CD4-positive, alpha-beta T cell treated with Interleukin-17A for 1 hour (primary cell): Measurements from ENCODE around the gene SRSF3.
A peak's percentile ranks its signal among the peaks of the same experiment; 100 is the strongest.
"Not testable (repeated sequence)": the region's sequence is repeated elsewhere in the genome, so short reads cannot be mapped to it uniquely, and the experiment has no call there.

Experiments
- DNase-seq: peaks from one replicate; pipeline ENCODE4 v3.0.0-alpha.2; 2020

Gene SRSF3

DNA sequence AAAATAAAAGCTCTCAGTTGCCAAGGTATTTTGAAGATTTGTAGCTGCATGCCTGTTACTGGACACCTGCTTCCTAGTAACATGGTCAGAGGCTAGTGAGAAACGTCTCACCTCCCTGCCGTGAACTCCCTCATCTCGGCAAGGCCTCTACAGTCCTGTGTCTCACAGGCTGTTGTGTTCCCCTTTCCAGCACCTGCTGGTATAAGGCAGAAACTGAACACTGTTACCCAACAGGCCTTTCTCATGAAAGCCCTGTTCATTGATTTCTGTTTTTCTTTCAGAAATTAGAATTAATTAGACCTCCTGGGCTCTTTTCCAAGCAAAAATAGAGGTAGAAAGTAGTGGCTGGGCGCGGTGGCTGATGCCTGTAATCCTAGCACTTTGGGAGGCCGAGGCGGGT, 17.6 kb upstream of the SRSF3 start:
- no peak for DNase-seq

DNA sequence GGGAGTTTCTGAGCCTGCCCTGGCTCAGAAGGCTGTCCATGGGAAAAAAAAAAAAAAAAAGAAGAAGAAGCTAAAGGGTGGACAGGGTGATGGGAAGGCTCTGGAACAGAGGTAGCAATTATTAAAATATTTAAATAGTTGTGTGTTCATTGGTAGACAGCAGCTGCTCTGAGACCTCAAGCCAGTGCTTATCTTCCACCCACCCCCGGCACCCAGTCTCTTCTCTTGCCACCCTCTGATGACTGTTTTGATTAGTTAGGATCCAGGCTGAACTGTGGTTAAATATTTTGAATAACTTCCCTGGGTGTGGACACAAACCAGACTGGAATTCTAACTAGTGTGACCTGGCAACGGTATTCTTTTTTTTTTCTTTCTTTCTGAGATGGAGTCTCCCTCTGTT, 16.9 kb upstream of the SRSF3 start:
- no peak for DNase-seq

DNA sequence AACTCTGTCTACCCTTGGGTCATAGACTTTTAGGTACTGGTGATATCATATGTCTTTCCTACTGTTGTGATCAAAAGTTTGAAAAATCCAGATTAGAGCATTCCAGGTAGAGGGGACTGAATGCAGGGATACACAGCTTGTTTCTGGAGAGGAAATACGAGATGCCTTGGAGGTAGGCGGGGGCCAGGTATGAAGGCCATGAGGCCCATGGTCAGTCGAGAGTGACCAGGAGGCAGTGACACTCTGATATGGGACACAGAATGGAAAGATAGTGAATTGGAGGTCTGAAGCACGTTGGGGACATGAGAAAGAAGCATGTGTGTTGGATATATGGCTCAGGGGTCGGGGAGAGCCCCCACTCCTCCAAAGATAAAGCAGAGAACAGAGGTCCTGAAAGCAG, 16.1 kb upstream of the SRSF3 start:
- DNase-seq: no peak

DNA sequence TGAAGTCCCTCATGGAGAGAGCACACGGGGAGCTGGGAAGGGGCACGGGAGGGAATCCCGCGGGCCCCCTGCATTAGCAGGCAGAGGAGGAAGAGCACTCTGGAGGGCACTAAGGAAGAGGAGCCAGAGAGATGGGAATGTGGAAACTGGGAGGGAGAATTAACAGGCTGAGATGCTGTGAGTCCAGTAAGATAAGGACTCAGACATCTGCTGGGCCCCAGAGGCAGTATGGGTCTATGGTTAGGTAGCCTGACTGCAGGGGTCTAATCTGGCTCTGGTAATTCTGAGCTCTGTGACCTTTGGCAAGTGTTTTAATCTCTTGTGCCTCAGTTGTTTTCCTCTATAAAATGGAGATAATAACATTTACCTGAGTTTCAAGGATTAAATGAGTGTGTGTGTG, 15.7 kb upstream of the SRSF3 start:
- DNase-seq: no peak

DNA sequence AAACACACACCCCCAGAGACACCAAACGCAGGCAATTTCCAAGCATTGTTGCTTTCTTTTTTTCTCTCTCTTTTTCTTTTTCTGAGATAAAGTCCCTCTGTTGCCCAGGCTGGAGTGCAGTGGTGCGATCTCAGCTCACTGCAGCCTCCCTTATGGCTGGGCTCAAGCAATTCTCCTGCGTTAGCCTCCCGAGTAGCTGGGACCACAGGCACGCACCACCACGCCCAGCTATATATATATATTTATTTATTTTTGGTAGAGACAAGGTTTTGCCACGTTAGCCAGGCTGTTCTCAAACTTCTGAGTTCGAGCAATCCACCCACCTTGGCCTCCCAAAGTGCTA, 14.0 kb upstream of the SRSF3 start:
- no peak for DNase-seq

DNA sequence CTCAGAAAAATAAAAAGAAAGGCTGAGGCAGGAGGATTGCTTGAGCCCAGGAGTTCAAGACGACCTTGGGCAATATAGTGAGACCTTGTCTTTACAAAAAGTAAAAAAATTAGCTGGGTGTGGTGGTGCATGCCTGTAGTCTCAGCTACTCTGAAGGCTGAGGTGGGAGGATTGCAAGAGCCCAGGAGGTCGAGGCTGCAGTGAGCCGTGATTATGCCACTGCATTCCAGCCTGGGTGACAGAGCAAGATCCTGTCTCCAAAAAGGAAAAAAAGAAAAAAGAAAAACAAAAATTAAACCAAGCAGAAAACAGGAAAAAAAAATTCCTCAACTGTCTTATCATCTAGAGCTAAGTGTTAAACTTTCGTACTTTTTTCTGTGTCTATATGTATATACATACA, 12.4 kb upstream of the SRSF3 start:
- DNase-seq: no peak

DNA sequence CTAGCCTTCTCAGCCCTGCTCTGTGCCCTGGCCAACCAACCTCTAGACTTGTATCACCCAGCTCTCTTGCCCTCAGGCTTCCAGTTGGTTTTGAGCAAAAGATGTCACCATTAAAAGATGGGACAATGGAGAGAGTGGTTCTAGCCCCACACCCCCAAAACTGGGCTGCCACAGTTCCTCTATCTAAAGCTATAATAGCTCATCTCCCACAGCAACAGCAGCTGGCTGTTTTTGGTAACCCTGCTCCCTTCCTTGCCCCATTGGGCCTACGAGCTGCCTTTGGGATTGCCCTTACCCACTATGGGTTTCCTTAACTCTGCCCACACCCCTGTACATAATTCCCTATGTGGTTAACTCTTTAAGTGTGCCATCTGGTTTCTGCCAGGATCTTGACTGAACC, 7.6 kb upstream of the SRSF3 start:
- no peak for DNase-seq

DNA sequence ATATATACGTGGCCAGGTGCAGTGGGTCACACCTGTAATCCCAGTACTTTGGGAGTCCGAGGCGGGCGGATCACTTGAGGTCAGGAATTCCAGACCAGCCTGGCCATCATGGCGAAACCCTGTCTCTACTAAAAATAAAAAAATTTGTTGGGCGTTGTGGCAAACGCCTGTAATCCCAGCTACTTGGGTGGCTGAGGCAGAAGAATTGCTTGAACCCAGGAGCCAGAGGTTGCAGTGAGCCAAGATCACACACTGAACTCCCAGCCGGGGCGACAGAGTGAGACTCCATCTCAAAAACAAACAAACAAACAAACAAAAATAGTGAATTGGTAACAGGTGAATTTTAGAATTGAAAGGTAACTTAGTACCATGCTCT, 5.1 kb upstream of the SRSF3 start:
- DNase-seq: not testable (repeated sequence)

DNA sequence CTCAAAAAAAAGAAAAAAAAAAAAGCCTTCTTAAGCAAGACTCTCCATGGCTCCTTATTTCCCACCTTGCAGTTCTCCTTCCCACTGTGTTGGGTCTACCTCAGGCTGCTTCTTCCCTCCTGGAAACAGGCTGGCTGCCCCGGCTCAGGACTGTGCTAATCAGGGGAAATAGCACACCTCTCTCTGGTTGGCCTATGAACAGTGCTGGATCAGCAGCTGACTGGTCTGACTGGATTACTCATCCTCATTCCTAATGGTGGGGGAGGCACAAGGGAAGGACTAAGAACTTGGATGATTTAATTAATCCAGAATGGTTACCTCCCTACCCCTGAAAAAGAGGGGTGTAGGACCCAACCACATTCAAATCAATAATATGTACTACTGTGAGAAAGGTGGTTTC, 3.9 kb upstream of the SRSF3 start:
- no peak for DNase-seq

DNA sequence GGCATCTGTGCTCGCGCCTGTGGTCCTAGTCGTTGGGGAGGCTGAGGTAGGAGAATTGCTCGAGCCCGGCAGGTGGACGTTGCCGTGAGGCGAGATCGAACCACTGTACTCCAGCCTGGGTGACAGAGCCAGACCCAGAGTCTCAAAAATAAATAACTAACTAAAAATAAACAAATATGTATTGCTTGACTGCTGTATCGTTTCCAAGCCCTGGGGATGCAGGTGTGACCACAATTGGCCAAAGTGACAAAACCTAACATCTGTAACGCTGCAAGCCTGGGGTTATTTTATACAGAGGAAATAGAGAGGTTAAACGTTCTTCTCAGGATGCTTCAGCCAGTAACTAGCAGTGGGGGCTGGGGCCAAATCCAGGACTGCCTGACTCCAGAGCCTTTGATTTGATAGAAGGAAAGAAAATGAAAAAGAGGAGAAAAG, 1.9 kb upstream of the SRSF3 start:
- peak; percentile 48 for DNase-seq

DNA sequence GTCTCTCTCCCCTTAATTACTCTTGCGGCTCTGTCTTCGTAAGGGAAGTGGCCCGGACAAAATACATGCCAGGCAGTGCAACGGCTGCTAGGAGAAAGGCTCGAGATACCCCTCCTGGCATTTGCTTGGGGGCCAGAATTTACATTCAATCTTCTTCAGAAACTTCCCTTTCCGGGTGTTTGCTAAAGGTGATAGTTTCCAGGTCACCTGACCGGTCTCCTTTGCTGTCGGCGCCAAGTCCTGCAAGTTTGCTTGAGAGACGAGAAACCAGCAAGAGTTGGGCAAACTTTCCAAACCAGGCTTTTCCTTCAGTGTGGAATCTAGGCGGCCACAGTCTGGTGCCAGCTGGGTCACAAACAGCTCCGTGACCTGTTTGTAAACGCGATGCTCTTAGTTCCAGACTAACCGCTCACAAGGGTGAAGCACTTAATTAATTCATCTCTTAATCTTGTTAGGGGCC, 563 bp upstream of the SRSF3 start:
- peak; percentile 71 for DNase-seq

DNA sequence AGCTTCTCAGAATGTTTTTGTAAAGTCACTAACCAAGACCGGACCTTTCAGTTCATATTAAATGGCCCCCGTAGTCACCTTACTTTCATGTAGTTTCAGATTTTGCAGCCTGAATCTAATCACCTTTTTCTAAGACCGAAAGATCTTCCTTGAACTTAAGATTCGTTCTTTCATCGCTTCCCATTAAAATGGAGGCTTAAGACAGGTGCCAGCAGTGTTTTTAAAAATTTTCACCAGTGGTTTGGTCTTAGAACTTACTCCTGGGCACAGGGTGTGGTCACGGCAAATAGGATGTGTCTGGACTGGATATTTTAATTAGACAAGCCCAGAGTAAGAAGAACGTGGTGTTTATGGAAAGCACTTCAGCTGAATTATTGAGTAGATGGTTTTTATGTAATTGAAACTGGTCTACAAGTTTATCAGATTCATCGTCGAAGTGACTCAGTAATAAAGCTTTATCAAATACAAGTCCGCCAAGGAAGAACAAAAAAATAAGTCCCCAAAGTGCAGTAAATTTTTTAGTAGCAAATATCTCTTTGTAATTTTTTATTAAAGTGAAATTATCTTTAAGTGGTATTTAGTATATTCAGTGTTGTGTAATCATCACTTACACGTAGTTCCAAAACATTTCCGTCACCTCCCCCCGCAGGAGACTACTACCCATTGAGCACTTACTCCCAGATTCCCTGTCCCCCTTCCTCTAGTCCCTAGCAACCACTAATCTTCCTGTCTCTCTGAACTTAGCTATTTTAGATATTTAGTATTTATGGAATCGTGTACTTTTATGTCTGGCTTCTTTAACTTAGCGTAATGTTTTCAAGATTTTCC, 868 bp downstream of the SRSF3 start:
- DNase-seq: peak; percentile 62

DNA sequence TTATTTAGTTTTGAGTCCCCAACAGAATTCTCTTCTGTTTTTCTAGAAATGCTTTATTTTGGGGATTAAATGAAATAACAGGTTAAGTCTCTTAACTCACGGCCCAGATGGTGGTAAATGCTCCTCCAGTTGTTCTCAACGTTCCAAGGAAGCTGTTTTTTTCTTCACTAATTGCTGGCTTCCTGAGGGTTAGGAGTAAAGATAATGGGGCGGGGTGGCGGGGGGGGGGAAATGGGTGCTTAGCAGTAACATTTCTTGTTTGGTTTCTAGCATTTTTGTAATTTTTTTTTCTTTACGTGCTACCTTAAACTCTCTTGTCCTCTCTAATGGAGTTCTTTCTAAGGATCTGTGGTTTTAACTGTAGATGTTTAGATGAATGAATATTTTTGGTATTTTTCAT, 2.2 kb downstream of the SRSF3 start:
- no peak for DNase-seq

DNA sequence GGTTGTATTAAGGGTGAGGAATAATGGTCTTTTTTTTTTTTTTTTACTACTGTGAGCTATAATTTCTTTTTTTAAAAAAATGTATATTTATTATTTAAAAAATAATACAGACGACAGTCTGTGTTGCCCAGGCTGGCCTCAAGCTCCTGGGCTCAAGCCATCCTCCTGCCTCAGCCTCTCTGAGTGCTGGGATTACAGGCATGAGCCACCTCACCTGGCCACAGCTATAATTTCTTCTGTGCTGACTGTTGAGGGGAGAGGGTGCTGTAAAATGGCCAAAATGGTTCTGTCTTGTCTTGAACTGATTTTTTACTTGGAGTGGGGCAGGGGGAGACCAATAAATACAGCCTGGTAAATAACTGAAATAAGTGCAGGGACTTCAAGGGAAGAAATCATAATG, 3.6 kb downstream of the SRSF3 start:
- DNase-seq: no peak

DNA sequence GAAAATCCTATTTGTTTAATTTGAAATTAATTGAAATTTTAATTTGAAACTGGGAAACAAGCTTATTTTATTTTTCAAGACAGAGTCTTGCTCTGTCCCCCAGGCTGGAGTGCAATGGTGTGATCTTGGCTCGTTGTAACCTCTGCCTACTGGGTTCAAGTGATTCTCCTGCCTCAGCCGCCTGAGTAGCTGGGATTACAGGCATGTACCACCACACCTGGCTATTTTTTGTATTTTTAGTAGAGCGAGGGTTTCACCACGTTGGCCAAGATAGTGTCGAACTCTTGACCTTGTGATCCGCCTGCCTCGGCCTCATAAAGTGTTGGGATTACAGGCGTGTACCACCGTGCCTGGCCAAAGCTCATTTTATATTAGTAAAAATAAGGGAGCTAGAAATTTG, 4.2 kb downstream of the SRSF3 start:
- no peak for DNase-seq

DNA sequence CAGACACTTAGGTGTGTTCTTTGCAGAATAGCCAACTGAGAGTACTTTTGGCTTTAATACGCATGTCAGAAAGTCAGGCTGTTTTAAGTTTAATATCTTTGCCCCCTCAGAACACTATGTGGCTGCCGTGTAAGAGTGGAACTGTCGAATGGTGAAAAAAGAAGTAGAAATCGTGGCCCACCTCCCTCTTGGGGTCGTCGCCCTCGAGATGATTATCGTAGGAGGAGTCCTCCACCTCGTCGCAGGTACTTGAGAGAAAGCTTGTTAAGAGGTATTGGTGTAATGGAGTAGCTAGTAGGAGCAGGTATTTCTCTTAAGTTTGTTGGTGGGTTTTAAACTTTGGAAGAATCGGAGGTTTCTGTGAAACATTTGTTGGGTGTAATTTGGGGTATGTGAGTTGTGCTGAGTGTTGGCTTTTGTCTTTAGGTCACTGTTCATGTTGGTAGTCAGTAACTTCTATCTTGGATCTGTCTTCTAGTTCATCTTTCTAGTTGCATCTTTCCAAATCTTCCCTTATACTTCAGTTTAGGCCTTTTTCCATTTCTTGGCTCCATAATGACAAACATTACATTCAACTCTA, 4.7 kb downstream of the SRSF3 start:
- DNase-seq: no peak

DNA sequence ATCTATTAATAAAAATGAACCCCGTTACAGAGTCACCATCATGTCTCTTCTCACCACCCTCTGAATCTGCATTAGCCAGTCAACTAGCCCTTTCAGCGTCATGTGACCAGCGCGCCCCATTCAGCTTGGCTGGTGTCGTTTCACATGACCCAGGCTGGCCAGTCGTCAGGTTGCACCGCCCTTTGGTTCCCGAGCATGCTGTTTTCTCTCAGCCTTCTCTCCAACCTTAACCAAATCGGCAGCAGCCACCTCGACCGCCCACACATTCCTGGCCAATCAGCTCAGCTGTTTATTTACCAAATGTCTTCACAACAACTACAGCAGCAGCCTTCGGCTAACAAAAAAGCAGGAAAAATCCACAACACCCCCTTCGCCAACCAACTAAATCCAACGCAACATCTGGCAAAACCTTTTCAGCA, 5.6 kb downstream of the SRSF3 start:
- peak; percentile 77 for DNase-seq

DNA sequence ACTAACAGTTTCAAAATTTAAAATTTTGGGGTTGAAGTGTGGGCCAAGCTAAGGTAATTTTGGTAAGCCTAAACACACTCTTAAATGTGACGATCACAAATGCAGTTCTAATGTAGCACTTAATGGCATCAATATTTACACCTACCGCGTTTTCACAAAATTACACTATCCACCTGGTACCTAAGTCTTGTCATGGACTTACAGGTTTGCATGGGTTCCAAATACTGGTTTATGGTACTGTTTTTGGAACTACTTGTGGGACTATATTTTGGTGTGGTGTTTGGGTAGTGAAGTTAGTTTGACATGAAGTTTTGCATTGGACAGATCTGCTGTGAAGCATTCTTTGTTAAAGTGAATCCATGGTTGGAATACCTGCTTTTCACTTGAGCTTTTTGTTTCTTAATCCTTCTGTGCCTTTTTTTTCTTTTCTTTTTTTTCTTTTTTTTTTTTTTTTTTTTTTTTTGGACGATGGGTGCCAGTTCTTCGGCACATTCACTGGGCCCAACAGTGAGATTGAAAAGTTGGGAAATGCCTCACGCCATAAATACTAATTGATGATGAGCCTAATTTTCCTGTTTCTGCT, 6.5 kb downstream of the SRSF3 start:
- no peak for DNase-seq

DNA sequence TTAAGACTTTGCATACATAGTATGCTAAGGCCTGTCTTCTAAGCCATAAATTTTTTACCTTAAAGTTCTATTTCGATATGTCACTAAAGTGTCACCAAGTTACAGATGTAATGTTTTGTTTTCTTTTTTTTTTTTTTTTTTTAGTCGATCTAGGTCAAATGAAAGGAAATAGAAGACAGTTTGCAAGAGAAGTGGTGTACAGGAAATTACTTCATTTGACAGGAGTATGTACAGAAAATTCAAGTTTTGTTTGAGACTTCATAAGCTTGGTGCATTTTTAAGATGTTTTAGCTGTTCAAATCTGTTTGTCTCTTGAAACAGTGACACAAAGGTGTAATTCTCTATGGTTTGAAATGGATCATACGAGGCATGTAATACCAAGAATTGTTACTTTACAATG, 7.7 kb downstream of the SRSF3 start:
- not testable (repeated sequence) for DNase-seq

DNA sequence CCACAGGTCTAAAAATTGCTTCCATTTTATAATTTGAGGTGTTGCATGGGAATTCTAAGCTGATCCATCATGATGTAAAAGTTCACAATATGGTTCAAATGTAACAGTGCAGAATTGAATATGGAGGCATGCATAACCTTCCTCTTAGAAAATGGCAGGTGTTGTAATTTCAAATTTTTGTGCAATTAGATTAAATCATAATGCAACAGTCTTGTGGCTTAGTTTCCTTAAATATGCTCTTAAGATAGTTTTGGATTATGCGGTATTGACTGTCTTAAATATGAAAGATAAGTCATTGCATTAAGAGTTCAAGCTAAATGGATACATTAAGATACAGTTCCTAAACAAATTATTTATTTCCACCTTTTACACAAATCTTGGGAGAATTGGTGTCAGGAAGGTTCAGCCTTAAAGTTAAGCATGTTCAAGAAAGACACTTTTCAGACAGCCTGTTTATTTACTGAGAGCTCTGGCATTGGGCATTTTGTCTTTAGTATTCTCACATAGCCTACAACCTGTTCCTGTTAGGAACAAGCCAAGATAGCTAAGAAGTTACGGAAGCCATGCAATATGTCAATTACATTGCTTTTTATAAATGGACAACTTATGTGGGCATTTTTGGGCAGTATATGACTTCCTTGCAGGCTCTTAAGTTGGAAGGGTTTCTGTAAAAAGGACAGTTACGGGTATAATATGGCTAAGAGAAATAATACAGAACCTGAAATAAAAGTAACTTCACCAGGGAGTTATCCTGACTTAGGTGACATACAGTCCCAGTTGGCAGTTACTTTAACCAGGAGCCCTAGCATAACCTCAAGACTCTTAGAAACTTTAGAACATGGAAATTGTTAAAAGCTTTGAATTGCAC, 9.3 kb downstream of the SRSF3 start:
- DNase-seq: no peak

DNA sequence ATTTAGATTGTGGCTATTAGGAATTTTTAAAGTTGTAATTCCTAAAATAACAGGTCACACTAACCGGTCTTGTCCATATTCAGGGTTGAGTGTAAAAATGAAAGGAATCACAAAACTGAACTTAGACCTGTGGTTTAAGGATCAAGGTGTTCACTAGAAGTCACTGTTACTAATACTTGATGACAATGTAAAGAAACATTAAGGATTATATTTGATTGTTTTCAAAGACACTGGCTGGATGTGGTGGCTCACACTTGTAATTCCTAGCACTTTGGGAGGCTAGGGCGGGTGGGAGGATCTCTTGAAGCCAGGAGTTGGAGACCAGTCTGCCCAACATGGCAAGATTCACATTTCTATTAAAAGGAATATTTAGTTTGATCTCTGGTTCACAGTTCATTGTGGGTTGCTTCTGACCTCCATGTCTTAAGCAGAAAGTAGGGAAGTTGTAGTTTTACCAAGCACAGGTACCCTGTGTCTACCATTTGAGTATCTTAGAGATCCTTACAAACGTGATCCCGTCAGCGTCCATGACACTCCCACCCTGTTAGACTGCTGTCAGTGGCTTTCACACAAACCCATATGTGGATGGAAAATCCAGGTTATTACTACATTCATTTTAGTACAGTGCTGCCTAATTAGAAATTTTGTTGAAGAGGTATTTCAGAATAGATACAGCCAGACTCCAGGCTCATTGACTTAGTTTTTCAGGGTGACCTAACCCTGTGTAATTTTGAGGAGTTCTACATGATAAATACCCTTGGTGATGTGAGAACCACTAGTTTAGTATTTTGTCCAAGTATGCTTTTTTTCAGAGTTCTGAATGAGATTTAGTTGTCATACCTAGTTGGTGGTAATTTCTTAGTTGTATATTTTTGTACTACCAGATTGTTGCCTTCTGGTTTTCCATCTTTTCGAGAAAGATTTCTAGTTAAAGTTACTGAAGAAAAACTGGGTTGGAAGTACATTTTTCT, 10.2 kb downstream of the SRSF3 start:
- DNase-seq: no peak

DNA sequence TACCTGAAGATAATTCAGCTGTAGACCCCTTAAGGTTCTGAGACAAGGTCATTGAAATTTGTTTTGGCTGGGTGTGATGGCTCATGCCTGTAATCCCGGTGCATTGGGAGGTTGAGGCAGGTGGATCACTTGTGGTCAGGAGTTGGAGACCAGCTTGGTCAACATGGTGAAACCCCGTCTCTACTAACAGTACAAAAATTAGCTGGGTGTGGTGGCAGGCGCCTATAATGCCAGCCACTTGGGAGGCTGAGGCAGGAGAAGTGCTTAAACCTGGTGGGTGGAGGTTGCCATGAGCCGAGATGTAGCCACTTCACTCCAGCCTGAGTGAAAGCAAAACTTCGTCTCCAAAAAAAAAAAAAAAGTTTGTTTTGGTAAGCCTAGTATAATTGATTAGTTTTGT, 11.0 kb downstream of the SRSF3 start:
- no peak for DNase-seq
